Stimulated activated naive CD4-positive, alpha-beta T cell (primary cell): ENCODE data around the gene CADPS2.

Experiments
- DNase-seq, 6 experiments: peaks; one replicate each; lab custom pipeline; 2025; lab: John Stamatoyannopoulos, UW

Gene CADPS2

DNA sequence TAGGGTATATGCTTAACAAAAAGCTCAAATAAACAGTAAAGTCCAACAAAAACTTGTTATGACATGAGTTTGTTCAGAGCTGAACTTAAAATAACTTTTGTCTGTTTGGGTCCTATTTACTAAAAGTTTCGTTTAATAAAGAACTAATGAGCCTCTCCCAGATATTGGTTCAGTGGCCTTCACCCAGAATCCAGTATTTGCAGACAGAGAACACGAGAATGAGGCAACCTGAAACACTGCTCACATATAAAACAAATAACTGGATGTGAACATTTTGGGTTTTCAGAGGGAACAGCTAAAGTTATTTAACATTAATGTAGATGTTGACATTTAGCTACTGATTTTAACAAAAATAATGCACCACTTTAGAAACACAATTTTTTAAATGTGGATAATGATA lies 285.6 kb downstream of the CADPS2 start:
- no peak for DNase-seq

- DNase-seq, result no peak
Observed at GRCh38 chr7:122600042-122600441, 286.2 kb downstream of the CADPS2 start.

- no peak for DNase-seq
Observed at GRCh38 chr7:122597277-122597676, 289.0 kb downstream of the CADPS2 start.

DNA sequence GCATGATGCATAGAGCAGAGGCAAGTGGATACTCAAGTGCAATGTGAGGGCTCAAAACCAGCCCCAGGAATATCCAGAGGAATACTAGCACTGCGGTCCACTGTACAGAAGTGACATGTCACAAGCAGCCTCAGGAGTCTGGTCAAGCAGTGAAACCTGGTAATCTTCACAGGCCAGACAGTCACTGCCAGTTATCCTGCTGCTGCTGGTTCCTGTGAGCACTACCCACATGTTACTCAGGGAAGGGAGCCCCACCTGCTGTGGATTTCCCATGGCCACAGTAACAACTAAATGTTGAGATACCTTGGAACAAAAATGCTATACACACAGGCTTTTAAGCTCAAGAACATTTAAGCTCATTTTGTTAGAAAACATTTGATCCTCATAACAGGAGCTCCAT lies 290.4 kb downstream of the CADPS2 start:
- no peak for DNase-seq

- DNase-seq, result no peak
Observed at GRCh38 chr7:122588621-122589020, 297.6 kb downstream of the CADPS2 start.

GRCh38 chr7:122584676-122585251 lies 301.5 kb downstream of the CADPS2 start:
- DNase-seq, result no peak

- DNase-seq, result no peak
Observed at GRCh38 chr7:122578350-122578749, 307.9 kb downstream of the CADPS2 start.

DNA sequence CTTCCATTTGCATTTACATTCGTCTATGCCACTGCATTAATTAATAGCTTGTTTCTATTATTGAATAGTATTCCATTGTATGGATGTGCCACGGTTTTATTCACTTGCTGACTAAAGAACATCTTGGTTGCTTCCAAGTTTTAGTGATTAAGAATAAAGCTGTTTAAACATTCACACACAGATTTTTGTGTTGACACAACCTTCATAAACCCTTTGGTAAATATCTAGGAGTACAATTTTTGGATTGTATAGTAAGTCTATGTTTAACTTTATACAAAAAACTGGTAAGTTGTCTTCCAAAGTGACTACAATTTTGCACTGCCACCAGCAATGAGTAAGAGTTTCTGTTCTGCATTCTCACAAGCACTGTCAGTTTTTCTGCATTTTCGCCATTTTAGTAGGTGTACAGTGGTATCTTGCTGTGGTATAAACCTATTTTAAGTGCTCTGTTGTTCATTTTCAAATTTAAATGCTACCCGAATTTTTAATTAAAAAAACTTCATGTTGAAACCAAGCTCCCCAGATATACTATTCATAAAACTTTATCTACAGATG lies 308.7 kb downstream of the CADPS2 start:
- no peak for DNase-seq

DNA sequence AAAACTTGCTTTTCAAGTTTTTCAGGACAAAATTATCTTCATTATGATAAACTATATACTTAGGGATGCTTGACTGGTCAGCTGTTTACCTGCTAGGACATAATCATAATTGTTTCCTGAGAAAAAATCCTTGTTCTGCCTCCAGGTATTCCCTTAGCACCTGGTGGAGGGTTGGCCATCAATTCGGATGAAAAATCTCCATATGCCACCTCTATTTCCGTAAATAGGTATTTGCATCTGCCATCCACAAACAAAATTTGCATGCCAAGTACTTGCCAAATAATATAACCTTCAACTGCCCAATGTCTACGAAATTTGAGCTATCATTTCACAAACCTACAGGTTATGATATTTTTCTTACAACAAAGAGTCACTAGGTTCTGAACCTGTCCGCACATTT lies 313.6 kb downstream of the CADPS2 start:
- DNase-seq, result no peak

- no peak for DNase-seq
Observed at GRCh38 chr7:122561326-122561725, 324.9 kb downstream of the CADPS2 start.

GRCh38 chr7:122556873-122557542 lies 329.3 kb downstream of the CADPS2 start:
- no peak for DNase-seq

DNA sequence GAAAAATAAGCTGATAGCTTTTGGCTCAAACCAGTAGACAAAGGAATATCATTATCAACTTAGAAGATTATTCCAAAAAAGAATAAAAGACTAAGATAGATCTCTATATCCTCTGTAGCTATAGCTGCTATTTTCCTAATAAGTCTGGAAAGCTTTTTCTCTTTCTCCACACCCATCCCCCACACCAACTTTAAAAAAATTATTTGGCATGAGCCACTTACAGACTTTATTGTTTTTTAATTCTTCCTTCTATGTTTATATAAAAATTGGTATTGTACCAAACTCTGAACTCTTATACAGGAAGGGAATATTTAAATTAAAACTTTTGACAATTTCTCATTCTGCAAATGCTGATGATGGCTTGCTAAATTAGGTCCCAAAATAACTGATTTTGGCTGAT lies 330.0 kb downstream of the CADPS2 start:
- no peak for DNase-seq

DNA sequence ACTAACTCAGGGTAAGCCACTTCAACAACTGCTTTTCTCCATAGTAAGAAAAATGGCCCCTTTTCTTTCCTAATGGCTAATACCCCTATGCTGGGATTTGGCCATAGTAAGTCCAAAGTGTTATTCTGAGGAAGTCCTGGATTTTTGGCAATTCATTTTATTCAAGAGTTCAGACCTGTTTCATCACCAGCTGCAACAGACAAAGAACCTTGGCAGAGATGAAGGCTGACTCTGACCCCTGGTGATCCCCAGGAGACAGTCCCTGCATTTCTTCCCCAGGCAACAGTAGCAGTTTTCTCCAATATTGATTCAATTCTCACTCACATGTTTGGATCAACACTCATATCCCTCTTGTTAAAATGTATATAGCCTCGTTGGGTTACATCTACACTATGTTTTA lies 332.5 kb downstream of the CADPS2 start:
- no peak for DNase-seq

DNA sequence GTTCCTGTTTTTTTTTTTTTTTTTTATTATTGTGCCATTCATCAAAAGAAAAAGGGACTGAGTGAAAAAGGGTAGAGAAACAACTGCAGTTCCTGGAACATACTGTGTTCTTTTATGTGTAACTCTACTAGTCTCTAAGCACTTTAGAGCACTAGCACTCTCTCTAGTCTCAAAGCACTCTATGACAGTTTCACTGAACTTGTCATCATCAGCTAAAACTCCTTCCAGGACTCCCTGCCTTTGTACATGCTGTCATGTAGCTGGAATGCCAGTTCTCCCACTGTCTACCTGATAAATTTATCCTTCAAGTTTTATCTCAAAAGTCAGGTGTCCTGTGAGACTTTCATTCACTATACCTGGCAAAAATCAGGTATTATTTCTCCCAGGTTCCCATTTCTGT lies 333.5 kb downstream of the CADPS2 start:
- no peak for DNase-seq

DNA sequence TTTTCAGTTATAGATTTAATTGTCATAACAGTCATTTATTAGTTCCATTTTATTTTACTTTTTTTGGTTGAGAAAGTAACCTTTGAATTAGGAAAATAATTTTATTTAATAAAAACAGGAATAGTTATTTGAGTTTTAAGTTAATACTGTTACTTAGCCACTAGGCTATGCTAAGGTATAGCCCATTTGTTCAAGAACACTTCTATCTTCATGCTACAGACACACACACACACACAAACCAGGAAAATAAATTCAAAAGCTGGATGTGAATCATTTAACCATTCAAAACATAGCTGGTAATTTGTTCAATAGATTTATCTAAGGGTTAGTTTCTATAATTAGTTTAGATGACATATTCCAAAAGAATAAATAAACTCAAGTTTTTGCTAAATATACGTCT lies 335.7 kb downstream of the CADPS2 start:
- DNase-seq, result no peak

GRCh38 chr7:122549578-122549977 lies 336.7 kb downstream of the CADPS2 start:
- no peak for DNase-seq

GRCh38 chr7:122546496-122546895 lies 339.8 kb downstream of the CADPS2 start:
- DNase-seq, result no peak

GRCh38 chr7:122544463-122544862 lies 341.8 kb downstream of the CADPS2 start:
- no peak for DNase-seq

DNA sequence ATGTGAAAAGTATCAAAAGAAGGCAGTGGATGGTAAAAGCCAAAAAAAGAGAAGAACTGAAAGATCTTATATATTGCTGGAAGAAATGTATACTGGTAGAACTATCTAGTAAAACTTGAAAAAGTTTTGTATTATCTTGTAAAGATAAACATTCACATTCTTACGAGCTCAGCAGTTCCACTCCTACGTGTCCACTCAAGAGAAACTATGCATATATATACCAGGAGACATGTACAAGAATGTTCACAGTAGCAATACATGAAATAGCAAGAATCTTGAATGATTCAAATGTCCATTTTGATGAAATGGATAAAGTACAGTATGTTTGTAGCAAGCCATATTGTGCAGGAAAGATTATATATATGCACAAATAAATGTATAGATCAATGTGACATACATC lies 342.4 kb downstream of the CADPS2 start:
- DNase-seq, result no peak

GRCh38 chr7:122543166-122543565 lies 343.1 kb downstream of the CADPS2 start:
- DNase-seq, result no peak

GRCh38 chr7:122535086-122535485 lies 351.2 kb downstream of the CADPS2 start:
- no peak for DNase-seq

GRCh38 chr7:122532406-122533269 lies 353.6 kb downstream of the CADPS2 start:
- DNase-seq, result no peak
